Measurements from ENCODE around the gene PRUNE1.
A peak's percentile ranks its signal among the peaks of the same experiment; 100 is the strongest.

The PRUNE1 gene

DNA sequence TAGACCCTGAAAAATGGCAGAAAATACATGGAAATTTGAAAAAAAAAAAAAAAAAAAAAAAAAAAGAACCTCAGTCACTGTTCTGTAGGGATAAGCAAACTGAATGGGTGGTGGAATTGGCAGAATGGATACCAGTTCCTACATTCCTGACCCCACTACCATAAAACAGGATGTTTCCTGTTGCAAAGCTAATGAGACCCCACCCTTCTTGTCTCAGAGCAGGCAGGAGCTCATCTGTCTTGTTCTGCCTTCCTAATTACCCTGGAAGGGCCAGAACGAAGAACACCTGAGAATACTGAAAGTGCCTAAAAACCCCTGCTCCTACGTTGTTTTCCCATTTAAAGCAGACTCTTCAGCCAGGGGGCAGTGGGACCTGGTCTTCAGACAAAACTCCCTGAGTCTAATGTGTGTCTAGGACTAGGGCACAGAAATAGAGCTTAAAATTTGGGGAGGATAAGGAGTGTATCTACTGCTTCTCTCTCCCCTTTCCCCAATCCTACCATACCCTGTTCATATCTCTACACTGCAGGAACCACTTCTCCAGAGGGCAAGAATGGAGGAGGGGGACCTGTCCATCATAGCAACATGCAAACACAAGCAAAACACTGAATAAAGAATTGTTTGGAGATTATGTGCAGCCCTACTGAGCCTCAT lies 43.2 kb downstream of the PRUNE1 start:
- no peak for DNase-seq

DNA sequence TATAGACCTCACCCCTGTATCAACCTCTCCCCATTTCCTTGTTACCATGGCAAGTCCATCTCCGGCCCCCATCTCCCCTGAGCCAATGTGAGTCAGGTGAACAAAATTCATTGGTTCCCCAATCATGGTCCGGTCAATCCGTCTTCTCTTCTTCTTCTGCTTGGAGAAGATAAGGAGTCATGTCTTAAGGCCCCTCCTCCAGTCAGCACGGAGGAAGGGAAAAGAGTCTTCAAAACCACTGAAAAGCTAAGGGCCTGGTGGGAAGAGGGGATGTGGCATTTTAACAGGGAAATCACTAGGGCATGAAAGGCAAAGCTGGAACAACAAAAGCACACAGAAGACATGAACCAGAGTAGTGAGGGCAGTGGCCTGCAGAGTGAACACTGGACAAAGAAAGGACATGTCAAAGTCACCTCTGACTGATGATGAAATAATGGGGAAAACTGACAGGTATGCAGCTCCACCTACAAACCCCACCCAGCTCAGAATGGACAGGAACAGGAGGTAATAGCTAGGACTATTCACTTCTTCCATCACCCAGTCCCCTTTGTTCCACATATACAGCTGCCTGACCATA lies 46.8 kb downstream of the PRUNE1 start:
- DNase-seq = no peak

DNA sequence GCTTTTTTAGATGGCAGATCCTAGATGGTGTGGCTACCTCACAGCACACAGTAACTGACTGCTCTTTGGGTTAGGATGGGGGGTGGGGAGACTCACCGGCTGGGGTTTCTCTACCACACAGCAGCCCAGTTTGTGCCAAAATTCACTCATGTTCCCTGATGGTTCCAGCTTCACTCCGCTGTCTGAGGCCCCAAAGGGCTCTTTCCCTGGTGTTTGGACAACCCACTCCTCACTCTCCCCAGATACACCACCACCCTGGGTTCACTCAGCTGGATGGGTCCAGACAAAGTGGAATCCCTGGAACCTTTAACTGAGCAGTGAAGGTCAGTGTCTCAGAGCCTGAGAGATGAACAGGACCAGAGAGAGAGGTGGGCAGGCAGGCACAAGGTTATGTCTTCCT lies 47.3 kb downstream of the PRUNE1 start:
- no peak for DNase-seq

DNA sequence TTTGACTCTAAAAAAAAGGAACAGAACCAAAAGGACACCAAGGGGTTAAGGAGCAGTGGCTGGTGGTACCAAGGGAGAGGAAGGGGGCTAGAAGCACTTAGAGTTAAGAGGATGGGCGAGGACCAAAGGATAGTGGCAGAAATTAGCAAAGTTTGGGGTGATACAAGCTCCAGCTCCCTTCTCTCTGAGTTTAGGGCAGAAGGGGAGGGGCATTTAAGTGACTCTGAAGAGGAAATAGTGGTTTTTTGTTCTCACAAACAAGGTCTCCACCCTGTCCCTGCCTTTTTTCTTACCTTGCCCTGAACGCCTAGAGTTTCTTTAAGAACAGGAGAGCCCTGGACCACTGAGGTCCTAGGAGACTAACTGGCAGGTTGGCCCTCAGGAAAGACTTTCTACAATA lies 47.9 kb downstream of the PRUNE1 start:
- DNase-seq = no peak

DNA sequence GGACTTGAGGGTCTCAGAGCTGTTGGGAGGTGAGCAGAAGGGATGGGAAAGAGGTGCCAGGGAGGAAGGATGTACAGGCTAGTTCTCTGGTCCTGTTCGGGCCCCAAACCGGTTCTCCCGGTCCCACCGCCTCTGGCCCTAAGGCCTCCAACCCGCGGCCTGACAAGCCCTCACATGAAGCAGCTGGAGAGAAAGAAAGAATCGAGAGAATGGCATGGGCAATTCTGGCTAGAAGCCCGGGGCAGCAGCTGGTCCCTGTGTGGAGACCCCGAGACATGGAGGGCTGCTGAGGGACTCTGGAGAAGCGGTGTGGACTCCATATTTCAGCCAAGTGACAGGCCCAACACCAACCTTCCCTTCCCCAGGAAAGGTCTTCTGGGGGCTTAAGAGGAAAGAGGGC lies 50.4 kb downstream of the PRUNE1 start:
- no peak for DNase-seq

DNA sequence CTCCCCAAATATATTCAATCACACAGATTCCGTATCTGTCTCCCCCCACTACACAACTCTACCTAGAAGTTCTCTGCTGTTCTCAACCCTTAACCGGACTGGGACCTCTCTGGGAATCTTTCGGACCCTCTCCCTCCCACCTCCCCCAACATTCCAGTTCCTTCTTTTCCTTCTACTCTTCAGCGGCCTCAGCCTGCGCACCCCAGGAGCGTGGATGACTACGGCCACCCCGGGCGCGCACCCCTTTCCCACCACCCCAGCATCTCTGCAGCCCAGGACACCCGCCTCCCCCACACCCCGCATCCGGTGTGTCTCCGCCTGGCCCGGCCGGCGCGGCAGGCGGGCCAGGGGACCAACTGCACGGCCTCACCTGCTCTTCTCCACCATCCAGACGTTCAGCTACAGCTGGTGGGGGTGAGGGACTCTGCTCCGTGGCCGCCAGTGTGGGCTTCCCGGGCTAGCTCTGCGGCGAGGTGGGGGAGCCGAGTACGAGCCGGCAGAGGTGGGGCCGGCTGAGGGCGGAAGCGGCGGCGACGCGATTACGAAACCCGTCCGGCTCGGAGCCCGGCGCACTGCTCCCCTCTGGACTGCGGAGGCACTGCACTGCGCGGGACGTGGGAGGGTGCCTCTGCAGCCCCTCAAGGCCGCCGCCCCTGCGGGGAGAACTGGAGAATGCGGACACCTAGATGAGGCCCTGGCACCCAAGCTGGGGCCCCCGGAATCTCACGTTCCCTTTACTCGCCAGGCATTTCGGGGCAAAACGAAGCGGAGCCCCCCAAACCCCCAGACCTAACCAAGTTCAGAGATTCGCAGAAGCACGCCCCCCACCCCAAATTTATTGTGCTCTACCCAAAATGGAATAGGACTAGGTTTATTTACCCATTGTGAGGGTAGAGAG lies 51.1 kb downstream of the PRUNE1 start, which contains the start of gene CDC42SE1:
Gene CDC42SE1 (minus strand): TSS at position 514 of the 898 bp plus-strand sequence. CDS start 3,892 bp downstream, outside the sequence.
- DNase-seq = peak; percentile 52

DNA sequence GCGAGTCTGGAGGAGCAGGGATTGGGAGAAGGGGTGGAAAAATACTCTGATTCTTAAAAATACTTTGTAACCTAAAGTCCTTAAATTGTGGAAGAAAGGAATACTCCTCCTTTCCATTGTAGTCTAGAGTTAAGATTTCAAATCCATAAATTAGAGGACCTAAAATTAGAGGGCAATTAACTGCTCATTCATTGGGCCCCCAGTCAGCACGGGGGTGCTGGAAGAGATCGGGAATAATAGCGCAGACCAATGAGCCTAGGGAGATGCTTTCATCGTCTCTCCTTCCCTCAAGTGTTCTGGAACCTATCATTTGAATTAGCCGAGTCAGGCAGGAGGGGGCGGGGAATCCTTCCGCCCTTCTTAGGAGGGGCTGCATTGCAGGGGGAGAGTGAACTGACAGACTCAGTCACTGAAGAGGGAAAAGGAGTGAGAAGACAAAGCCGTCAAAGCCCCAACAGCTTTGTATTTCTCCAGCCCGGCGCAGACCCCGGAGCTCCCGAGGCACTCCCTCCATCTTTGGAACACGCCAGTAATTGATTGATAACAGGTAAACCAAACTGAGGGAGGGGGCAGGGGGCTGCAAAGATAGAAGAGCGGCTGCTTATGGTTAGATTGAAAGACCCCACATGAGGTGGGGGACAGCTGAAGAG lies 51.9 kb downstream of the PRUNE1 start, which contains the start of gene MLLT11:
Gene MLLT11 (plus strand): TSS at position 391 of the 650 bp plus-strand sequence. CDS start 6,828 bp downstream, outside the sequence.
- DNase-seq = peak; percentile 70

DNA sequence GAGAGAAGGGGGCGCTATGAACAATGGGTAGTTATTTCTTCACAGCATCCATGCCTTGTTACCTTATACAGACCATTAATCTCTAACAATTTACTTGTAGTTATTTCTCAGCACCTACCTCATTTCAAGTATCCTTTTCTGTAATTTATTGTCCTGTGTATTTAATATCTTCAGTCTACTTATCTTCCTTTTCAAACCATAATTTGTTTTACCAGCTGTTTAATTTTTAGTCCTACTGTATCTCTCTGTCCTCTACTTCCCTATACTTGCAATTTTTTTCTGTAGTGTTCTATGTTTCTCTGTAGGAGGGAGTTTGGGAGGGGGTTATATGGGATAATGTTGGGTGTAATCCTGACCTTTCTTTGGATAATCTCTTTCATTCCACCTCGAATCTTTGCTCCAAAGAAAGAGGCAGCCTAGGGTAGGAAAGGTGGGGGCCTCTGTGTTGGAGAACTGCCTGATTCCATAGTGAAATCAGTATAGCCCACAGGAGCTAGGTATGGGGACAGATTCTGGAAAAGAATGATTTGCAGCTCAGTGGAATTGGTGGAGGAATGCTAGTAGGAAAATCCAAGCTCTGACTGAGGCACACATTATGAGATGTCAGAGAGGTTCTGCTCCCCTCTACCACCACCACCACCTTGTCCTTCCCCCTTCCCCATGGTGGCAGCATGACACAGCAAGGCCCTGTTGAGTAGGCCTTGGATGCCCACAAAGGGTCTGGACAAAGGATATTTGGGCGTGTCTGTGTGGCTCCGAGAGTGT lies 52.6 kb downstream of the PRUNE1 start:
- DNase-seq = peak; percentile 45

DNA sequence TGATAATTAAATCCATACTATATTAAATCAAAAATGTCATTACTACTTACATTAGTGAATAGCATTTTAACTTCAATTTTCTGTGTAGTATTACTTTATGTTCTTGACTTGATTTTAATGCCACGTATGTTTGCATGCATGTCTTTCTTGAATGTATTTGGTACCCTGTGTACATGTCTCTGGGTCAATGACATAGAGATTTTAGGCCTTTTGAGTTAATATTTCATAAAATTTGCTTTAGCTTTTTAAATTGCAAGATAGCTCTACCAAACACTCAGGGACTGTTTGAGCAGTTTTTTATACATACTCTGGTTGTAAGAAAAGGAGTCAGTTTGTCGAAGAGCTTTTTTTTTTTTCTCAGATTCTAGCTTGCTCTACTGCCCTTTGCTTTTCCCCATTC lies 53.5 kb downstream of the PRUNE1 start:
- no peak for DNase-seq

DNA sequence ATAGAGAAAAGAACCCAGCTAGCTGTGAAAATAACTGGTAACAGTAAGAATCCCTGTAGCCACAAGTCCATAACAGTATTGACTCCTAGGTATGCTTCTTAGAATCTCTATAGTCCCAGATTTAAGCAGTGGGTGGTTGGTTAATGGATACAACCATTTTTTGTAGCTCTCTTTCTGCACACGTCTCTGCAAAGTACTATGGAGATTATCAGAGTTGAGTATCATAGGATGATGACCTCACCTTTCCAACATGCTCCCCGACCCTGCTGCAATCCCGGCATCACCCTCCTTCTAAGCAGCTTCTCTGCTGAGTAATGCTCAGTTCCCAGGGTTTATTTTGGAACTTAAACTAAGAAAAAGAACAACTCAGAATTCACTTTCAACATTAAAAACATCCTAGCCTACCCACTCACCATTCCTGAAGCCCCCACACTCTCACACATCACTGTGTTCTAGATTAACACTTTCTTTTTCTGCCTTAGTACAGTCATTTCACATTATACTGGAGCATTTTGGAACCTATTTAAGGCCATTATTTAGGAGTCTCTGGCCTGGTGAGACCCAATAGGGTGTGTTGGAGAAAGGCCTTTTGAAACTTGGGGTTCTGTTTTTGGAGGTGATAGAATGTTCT lies 54.6 kb downstream of the PRUNE1 start:
- peak; percentile 51 for DNase-seq

- DNase-seq = no peak
Observed at GRCh38 chr1:151065089-151065645, 56.9 kb downstream of the PRUNE1 start.

- DNase-seq = no peak
Observed at GRCh38 chr1:151067185-151067584, 58.9 kb downstream of the PRUNE1 start.

DNA sequence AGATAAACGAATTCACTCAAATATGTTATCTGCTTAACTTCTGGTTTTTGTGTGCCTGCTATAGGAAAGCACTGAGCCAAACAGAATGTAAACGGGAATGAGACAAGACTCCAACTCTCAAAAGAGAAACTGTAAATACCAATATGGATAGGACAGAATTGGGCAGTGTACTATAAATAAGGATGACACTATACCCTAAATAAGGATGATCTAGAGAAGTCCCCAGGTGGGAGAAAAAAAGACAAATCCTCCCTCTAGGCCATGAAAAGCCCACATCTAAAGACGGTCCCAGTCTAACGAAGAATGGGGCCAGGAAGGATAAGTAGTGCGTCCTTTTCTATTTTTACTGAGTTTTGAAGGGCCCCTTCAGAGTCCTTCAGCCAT lies 60.8 kb downstream of the PRUNE1 start:
- no peak for DNase-seq

DNA sequence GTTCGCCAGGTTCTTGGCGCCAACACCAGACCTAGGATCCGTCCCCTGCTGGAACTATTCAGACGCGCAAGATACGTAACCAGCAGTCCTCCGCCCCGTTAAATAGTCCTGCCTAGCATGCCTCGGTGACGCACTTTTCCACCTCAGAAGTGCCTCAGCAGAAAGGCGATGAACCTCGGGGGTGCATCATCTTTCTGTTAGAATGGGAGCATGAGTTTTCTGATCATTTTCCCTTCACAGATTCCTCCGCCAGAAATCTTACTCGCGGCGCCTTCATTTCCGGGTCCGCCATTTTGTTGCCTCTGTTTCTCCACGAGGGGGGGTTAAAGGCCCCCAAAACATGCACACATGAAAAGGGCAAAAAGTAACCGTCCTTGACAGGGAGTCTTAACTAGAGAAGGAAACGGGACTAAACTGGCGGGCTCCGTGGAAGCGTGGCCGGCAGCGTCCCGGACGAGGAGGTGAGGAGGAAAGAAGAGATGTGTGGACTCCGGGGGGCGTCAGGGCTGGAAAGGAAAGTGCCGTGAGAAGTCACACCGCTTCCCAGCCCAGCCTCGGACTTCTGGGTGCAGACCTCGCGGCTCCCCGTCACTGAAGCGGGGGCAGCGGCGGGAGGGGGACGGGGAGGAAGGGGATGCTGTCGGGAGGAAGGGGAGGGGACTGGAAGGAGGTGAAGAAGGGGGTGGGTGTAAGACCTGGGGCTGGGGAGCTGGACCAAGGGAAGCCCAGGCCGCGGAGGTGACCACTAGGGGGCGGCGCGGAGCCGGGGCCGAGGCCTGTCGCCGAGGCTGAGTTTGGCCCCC lies 62.4 kb downstream of the PRUNE1 start, which contains the start of gene GABPB2:
Gene GABPB2 (plus strand): TSS at position 288 of the 803 bp plus-strand sequence. CDS start 17,429 bp downstream, outside the sequence.
- peak; percentile 84 for DNase-seq

GRCh38 chr1:151072224-151072623 lies 64.0 kb downstream of the PRUNE1 start:
- no peak for DNase-seq
